Caco-2 (cell line): ENCODE results near the gene SHE. TPM values are rescaled to one million over a fixed set of nuclear protein-coding genes. Genes with fewer than 3 reads are reported as not detected.

ENCODE experiments used
- BruUV-seq: library from RNA; stranded (reverse); fragments of 400-500 nt; replicated peaks from 2 replicates; lab custom pipeline; 2021; lab: Mats Ljungman, UMichigan
- CTCF ChIA-PET: fragments of 300-600 bp; sonication (Branson Sonifier 250); formaldehyde crosslinking; loops from one replicate; lab custom pipeline; 2022; ENCODE audit warnings: antibody characterized with exemption; lab: Charles Lee
- POLR2A ChIA-PET: fragments of 300-600 bp; sonication (Branson Sonifier 250); formaldehyde crosslinking; loops from one replicate; lab custom pipeline; 2022; ENCODE audit warnings: antibody characterized with exemption; lab: Charles Lee
- DNase-seq, 2 experiments: peaks; one replicate each; pipeline versions ENCODE4 v3.0.0 to v3.0.0-alpha.2; 2020 to 2022
- H3K27me3 ChIP-seq: replicated peaks from 2 replicates; pipeline ENCODE4 v1.6.0; 2011; ENCODE audit warnings: low read length; ENCODE audit not compliant: control insufficient read depth, insufficient read depth
- H3K36me3 ChIP-seq: 2 replicates; pipeline ENCODE4 v1.5.1; 2011; ENCODE audit warnings: low read length; ENCODE audit not compliant: control insufficient read depth, insufficient read depth
- H3K4me1 ChIP-seq: fragments of 250-450 bp; sonication (Bioruptor Pico); 2 replicates; pipeline ENCODE4 v1.5.1; 2020; ENCODE audit warnings: mild to moderate bottlenecking
- H3K4me3 ChIP-seq: 2 replicates; pipeline ENCODE4 v1.5.1; 2011; ENCODE audit warnings: low read depth, mild to moderate bottlenecking, control low read depth, low read length
- H3K9me3 ChIP-seq: fragments of 250-450 bp; sonication (Bioruptor Pico); 2 replicates; pipeline ENCODE4 v1.5.1; 2020; ENCODE audit warnings: mild to moderate bottlenecking, moderate library complexity
- H3K27ac Mint-ChIP-seq: one replicate; pipeline ENCODE4 v1.8.0; 2022; ENCODE audit warnings: mixed read lengths; ENCODE audit not compliant: unreplicated experiment
- H3K27me3 Mint-ChIP-seq: one replicate; pipeline ENCODE4 v1.8.0; 2022; ENCODE audit warnings: mixed read lengths; ENCODE audit not compliant: insufficient read depth, unreplicated experiment
- H3K36me3 Mint-ChIP-seq: one replicate; pipeline ENCODE4 v1.8.0; 2022; ENCODE audit warnings: mild to moderate bottlenecking, mixed read lengths; ENCODE audit not compliant: insufficient read depth, unreplicated experiment
- H3K4me1 Mint-ChIP-seq: one replicate; pipeline ENCODE4 v1.8.0; 2022; ENCODE audit warnings: low read depth, mixed read lengths; ENCODE audit not compliant: unreplicated experiment
- H3K4me3 Mint-ChIP-seq: one replicate; pipeline ENCODE4 v1.8.0; 2022; ENCODE audit warnings: mild to moderate bottlenecking, moderate library complexity, mixed read lengths; ENCODE audit not compliant: unreplicated experiment
- H3K9me3 Mint-ChIP-seq: one replicate; pipeline ENCODE4 v1.8.0; 2022; ENCODE audit warnings: mixed read lengths; ENCODE audit not compliant: unreplicated experiment
- CTCF ChIP-seq, 2 experiments: fragments of 200-600 bp in 1 of 2; IDR thresholded peaks; 1 replicate in 1 of 2; 2 replicates in 1 of 2; pipeline versions ENCODE4 v1.5.1 to v1.8.0; 2011 to 2022; ENCODE audit warnings: antibody characterized with exemption in 1 of 2, control low read depth in 1 of 2, inconsistent platforms in 1 of 2, low read depth in 1 of 2, low read length in 1 of 2, mild to moderate bottlenecking in 1 of 2, moderate library complexity in 1 of 2; ENCODE audit not compliant: insufficient read depth in 1 of 2, severe bottlenecking in 1 of 2, unreplicated experiment in 1 of 2
- intact Hi-C: fragments of 100-400 bp; cut with micrococcal nuclease; formaldehyde crosslinking; loops from one replicate; pipeline ENCODE4 v1.10.0; 2022; ENCODE audit not compliant: unreplicated experiment
- total RNA-seq: library from RNA; stranded (reverse); gene quantifications from 2 replicates; pipeline ENCODE4 v1.2.3, GENCODE V29; 2022

SHE gene
- total RNA-seq, 1 experiment from 2014 or later = not detected

DNA sequence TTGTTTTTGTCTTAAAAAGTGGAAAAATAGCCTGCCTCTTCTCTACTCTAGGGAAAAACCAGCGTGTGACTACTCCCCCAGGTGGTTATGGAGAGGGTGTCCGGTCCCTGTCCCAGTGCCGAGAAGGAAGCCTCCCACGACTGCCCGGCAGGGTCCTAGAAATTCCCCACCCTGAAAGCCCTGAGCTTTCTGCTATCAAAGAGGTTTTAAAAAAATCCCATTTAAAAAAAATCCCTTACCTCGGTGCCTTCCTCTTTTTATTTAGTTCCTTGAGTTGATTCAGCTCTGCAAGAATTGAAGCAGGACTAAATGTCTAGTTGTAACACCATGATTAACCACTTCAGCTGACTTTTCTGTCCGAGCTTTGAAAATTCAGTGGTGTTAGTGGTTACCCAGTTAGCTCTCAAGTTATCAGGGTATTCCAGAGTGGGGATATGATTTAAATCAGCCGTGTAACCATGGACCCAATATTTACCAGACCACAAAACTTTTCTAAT, 35.2 kb downstream of the SHE start:
- Mint-ChIP-seq H3K9me3 (no peaks in the 10 kb centered on the region), H3K4me3 (no peak overlapping the region), H3K27ac (no peak overlapping the region), H3K4me1 (peaks cover 7% of the 10 kb centered on the region), H3K27me3 (no peaks in the 10 kb centered on the region), H3K36me3 (no peaks in the 10 kb centered on the region)
- intact Hi-C loops = loop anchor here (2.0 kb wide), 1 partner anchor 62 kb away; the partner anchor contains the start of gene IL6R
- peak in 1 of 2 experiments; percentile 39 for TF ChIP-seq CTCF (IDR thresholded peaks at IDR 0.05; ENCODE audit: insufficient read depth in 1 of 2, low read depth in 1 of 2, low read length in 1 of 2, severe bottlenecking in 1 of 2, unreplicated experiment in 1 of 2)
- ChIA-PET POLR2A (no interaction called here), CTCF (interaction anchor here (0.7 to 1.4 kb wide), 2 partner anchors 39 to 137 kb away, joined by 3 to 4 read pairs; no protein-coding TSS in a partner anchor)
- DNase-seq = peak in 1 of 2 experiments; percentile 17
- Histone ChIP-seq H3K4me3 (no peak overlapping the region), H3K27me3 (no peaks in the 10 kb centered on the region), H3K9me3 (no peaks in the 10 kb centered on the region), H3K36me3 (no peaks in the 10 kb centered on the region), H3K4me1 (no peaks in the 10 kb centered on the region)
- BruUV-seq = no TSS peak

DNA sequence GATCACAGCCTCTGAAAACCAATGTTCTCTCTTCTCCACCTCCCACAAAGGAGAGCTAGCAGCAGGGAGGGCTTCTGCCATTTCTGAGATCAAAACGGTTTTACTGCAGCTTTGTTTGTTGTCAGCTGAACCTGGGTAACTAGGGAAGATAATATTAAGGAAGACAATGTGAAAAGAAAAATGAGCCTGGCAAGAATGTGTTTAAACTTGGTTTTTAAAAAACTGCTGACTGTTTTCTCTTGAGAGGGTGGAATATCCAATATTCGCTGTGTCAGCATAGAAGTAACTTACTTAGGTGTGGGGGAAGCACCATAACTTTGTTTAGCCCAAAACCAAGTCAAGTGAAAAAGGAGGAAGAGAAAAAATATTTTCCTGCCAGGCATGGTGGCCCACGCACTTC, 36.0 kb downstream of the SHE start:
- Mint-ChIP-seq H3K27ac (no peak overlapping the region), H3K36me3 (no peaks in the 10 kb centered on the region), H3K4me1 (peaks cover 7% of the 10 kb centered on the region), H3K4me3 (no peak overlapping the region), H3K27me3 (no peaks in the 10 kb centered on the region), H3K9me3 (no peaks in the 10 kb centered on the region)
- intact Hi-C loops = loop anchor here (2.0 kb wide), 1 partner anchor 61 kb away; the partner anchor contains the start of gene IL6R
- BruUV-seq = no TSS peak
- POLR2A ChIA-PET = no interaction called here
- no peaks in the 10 kb centered on the region for H3K36me3 ChIP-seq
- H3K4me3 ChIP-seq = no peak overlapping the region
- TF ChIP-seq CTCF (IDR thresholded peaks at IDR 0.05; ENCODE audit: insufficient read depth in 1 of 2, low read depth in 1 of 2, low read length in 1 of 2, severe bottlenecking in 1 of 2, unreplicated experiment in 1 of 2) = no peak
- H3K4me1 ChIP-seq = no peaks in the 10 kb centered on the region
- H3K9me3 ChIP-seq = no peaks in the 10 kb centered on the region
- no peaks in the 10 kb centered on the region for H3K27me3 ChIP-seq
- CTCF ChIA-PET = interaction anchor here (1.0 to 1.4 kb wide), 2 partner anchors 13 to 136 kb away, joined by 3 read pairs; no protein-coding TSS in a partner anchor
- no peak for DNase-seq

DNA sequence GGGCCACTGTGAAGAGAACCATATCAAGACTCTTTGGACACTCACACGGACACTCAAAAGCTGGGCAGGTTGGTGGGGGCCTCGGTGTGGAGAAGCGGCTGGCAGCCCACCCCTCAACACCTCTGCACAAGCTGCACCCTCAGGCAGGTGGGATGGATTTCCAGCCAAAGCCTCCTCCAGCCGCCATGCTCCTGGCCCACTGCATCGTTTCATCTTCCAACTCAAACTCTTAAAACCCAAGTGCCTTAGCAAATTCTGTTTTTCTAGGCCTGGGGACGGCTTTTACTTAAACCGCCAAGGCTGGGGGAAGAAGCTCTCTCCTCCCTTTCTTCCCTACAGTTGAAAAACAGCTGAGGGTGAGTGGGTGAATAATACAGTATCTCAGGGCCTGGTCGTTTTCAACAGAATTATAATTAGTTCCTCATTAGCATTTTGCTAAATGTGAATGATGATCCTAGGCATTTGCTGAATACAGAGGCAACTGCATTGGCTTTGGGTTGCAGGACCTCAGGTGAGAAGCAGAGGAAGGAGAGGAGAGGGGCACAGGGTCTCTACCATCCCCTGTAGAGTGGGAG, 36.5 kb downstream of the SHE start:
- intact Hi-C loops = loop anchor here (2.0 kb wide), 1 partner anchor 61 kb away; the partner anchor contains the start of gene IL6R
- Mint-ChIP-seq H3K4me3 (no peak overlapping the region), H3K27ac (no peak overlapping the region), H3K4me1 (peaks cover 7% of the 10 kb centered on the region), H3K27me3 (no peaks in the 10 kb centered on the region), H3K9me3 (no peaks in the 10 kb centered on the region), H3K36me3 (no peaks in the 10 kb centered on the region)
- POLR2A ChIA-PET = no interaction called here
- no peak for TF ChIP-seq CTCF (IDR thresholded peaks at IDR 0.05; ENCODE audit: insufficient read depth in 1 of 2, low read depth in 1 of 2, low read length in 1 of 2, severe bottlenecking in 1 of 2, unreplicated experiment in 1 of 2)
- no peak for DNase-seq
- no TSS peak for BruUV-seq
- CTCF ChIA-PET = interaction anchor here (1.0 to 1.4 kb wide), 2 partner anchors 14 to 136 kb away, joined by 3 read pairs; no protein-coding TSS in a partner anchor
- Histone ChIP-seq H3K4me3 (no peak overlapping the region), H3K4me1 (no peaks in the 10 kb centered on the region), H3K27me3 (no peaks in the 10 kb centered on the region), H3K9me3 (no peaks in the 10 kb centered on the region), H3K36me3 (no peaks in the 10 kb centered on the region)
